GM13977 (cell line): Measurements from ENCODE around the gene RS1.

Source experiments
- DNase-seq: peaks from one replicate; pipeline ENCODE4 v3.0.0; 2012; ENCODE audit warnings: low spot score
- in situ Hi-C: fragments of 300-500 bp; cut with MboI; formaldehyde crosslinking; loops from one replicate; pipeline ENCODE4 v1.12.0; 2022; ENCODE audit warnings: low sequenced_read_pairs, low pct_unique_long_range_greater_than_20kb, mixed read lengths, inconsistent platforms; ENCODE audit not compliant: unreplicated experiment
- TF ChIP-seq, protein P1 (sequence below): IDR thresholded peaks from 2 replicates; pipeline ENCODE4 v1.5.1; 2012; ENCODE audit warnings: mild to moderate bottlenecking, control low read depth; ENCODE audit not compliant: insufficient read depth; ENCODE audit errors: extremely low read depth, missing control alignments

RS1 gene

GRCh38 chrX:18591834-18592233 is 80.1 kb downstream of the RS1 start:
- in situ Hi-C loops = no loop called here

More at GRCh38 chrX:18591834-18592233, 80.1 kb downstream of the RS1 start:
- TF ChIP-seq, protein P1, sequence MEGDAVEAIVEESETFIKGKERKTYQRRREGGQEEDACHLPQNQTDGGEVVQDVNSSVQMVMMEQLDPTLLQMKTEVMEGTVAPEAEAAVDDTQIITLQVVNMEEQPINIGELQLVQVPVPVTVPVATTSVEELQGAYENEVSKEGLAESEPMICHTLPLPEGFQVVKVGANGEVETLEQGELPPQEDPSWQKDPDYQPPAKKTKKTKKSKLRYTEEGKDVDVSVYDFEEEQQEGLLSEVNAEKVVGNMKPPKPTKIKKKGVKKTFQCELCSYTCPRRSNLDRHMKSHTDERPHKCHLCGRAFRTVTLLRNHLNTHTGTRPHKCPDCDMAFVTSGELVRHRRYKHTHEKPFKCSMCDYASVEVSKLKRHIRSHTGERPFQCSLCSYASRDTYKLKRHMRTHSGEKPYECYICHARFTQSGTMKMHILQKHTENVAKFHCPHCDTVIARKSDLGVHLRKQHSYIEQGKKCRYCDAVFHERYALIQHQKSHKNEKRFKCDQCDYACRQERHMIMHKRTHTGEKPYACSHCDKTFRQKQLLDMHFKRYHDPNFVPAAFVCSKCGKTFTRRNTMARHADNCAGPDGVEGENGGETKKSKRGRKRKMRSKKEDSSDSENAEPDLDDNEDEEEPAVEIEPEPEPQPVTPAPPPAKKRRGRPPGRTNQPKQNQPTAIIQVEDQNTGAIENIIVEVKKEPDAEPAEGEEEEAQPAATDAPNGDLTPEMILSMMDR = no peak
- no peak for DNase-seq
